K562 (cell line): ENCODE measurements around the gene ITSN1.

ENCODE experiments used
- BRF1 ChIP-seq: IDR thresholded peaks from 3 replicates; pipeline ENCODE4 v1.6.1; 2011; ENCODE audit warnings: borderline replicate concordance, mild to moderate bottlenecking; ENCODE audit not compliant: insufficient read length; ENCODE audit errors: extremely low read depth
- CTCF ChIP-seq, 3 experiments: IDR thresholded peaks in 2 of 3; conservative IDR thresholded peaks in 1 of 3; 2 replicates each; pipeline ENCODE4 v1.5.1; 2011 to 2012; ENCODE audit warnings: low read length in 3 of 3, mild to moderate bottlenecking in 3 of 3, control low read depth in 2 of 3, improper control_type of control experiment in 1 of 3, inconsistent platforms in 1 of 3, low read depth in 1 of 3, mixed read lengths in 1 of 3, moderate library complexity in 1 of 3; ENCODE audit not compliant: insufficient read depth in 2 of 3
- EP300 ChIP-seq: IDR thresholded peaks from 2 replicates; pipeline ENCODE4 v1.6.1; 2012; ENCODE audit warnings: low read length, improper control_type of control experiment
- ETV1 ChIP-seq: fragments of 450-650 bp; conservative IDR thresholded peaks from 2 replicates; pipeline ENCODE4 v1.6.1; 2016; ENCODE audit warnings: missing genetic modification characterization, control low read depth, low read depth, missing compliant biosample characterization
- EWSR1 ChIP-seq: fragments of 450-650 bp; IDR thresholded peaks from 2 replicates; pipeline ENCODE4 v1.6.1; 2018; ENCODE audit warnings: borderline replicate concordance, mild to moderate bottlenecking, low read depth, moderate library complexity; ENCODE audit not compliant: partially characterized antibody
- GTF2E2 ChIP-seq: fragments of 200-800 bp; sonication (Bioruptor generic); IDR thresholded peaks from 2 replicates; pipeline ENCODE4 v1.6.1; 2016; ENCODE audit warnings: missing genetic modification characterization, missing compliant biosample characterization
- LEF1 ChIP-seq: fragments of 450-650 bp; IDR thresholded peaks from 2 replicates; pipeline ENCODE4 v1.6.1; 2016; ENCODE audit warnings: mild to moderate bottlenecking
- MITF ChIP-seq: IDR thresholded peaks from 2 replicates; pipeline ENCODE4 v1.6.1; 2014; ENCODE audit warnings: antibody characterized with exemption
- MYC ChIP-seq, 2 experiments: fragments of 250-450 bp in 1 of 2; sonication (Bioruptor Pico) in 1 of 2; IDR thresholded peaks; 2 replicates each; pipeline versions ENCODE4 v1.5.1 to v1.6.1; 2012 to 2021; ENCODE audit warnings: low read depth in 2 of 2, borderline replicate concordance in 1 of 2, improper control_type of control experiment in 1 of 2, low read length in 1 of 2, mild to moderate bottlenecking in 1 of 2, moderate library complexity in 1 of 2
- NR3C1 ChIP-seq: sonication (generic); formaldehyde crosslinking; IDR thresholded peaks from 2 replicates; pipeline ENCODE4 v1.8.1; 2022; ENCODE audit warnings: missing genetic modification reagents
- RERE ChIP-seq: sonication (generic); formaldehyde crosslinking; IDR thresholded peaks from 2 replicates; pipeline ENCODE4 v1.8.0; 2023; ENCODE audit warnings: missing genetic modification reagents, mild to moderate bottlenecking, borderline replicate concordance
- SIN3A ChIP-seq, 2 experiments: fragments of 150-350 bp in 1 of 2; IDR thresholded peaks; 2 replicates each; pipeline ENCODE4 v1.6.1; 2011 to 2016; ENCODE audit warnings: borderline replicate concordance in 2 of 2, low read depth in 2 of 2, low read length in 2 of 2, mild to moderate bottlenecking in 2 of 2, moderate library complexity in 2 of 2; ENCODE audit not compliant: control insufficient read depth in 1 of 2
- SRF ChIP-seq, 2 experiments: fragments of 250-450, 450-650 bp in 1 of 2; sonication (Bioruptor Pico) in 1 of 2; sonication (generic) in 1 of 2; formaldehyde crosslinking; IDR thresholded peaks; 2 replicates each; pipeline versions ENCODE4 v1.5.0 to v1.5.1; 2020 to 2022; ENCODE audit warnings: mild to moderate bottlenecking in 1 of 2, missing genetic modification reagents in 1 of 2

GRCh38 chr21:33658919-33659567, 16.7 kb downstream of the ITSN1 start:
- no peak for TF ChIP-seq RERE (CRISPR knock-in tag)
- no peak for TF ChIP-seq EP300
- TF ChIP-seq BRF1 = no peak
- TF ChIP-seq CTCF (IDR thresholded peaks at IDR 0.05 in 2 of 3, conservative IDR thresholded peaks at IDR 0.05 in 1 of 3; ENCODE audit: insufficient read depth in 2 of 3, low read depth in 1 of 3, low read length in 3 of 3) = no peak
- no peak for TF ChIP-seq SRF (CRISPR knock-in tag; IDR thresholded peaks at IDR 0.05)
- TF ChIP-seq GTF2E2 = no peak
- TF ChIP-seq MYC (IDR thresholded peaks at IDR 0.05; ENCODE audit: low read depth, low read length) = no peak
- TF ChIP-seq MYC (CRISPR knock-in tag; IDR thresholded peaks at IDR 0.05; ENCODE audit: borderline replicate concordance, low read depth) = no peak
- TF ChIP-seq SIN3A (IDR thresholded peaks at IDR 0.05; ENCODE audit: borderline replicate concordance in 2 of 2, control insufficient read depth in 1 of 2, low read depth in 2 of 2, low read length in 2 of 2) = no peak
- TF ChIP-seq LEF1 = no peak
- TF ChIP-seq ETV1 (tag) = no peak
- TF ChIP-seq EWSR1 = no peak
- TF ChIP-seq MITF = no peak
- TF ChIP-seq NR3C1 (CRISPR knock-in tag) = no peak
